K562 treated with DMSO at 1 percent for 4 hours (cell line): ENCODE results near the gene SIX6. TPM values are rescaled to one million over a fixed set of nuclear protein-coding genes. Genes with fewer than 3 reads are reported as not detected.

ENCODE experiments used
- total RNA-seq: library from RNA; unstranded; fragments of 300-600 nt; gene quantifications from 2 replicates; pipeline ENCODE4 v1.2.3, GENCODE V29; 2022; ENCODE audit not compliant: insufficient read depth

SIX6 gene
- not detected in 2 replicates for total RNA-seq

DNA sequence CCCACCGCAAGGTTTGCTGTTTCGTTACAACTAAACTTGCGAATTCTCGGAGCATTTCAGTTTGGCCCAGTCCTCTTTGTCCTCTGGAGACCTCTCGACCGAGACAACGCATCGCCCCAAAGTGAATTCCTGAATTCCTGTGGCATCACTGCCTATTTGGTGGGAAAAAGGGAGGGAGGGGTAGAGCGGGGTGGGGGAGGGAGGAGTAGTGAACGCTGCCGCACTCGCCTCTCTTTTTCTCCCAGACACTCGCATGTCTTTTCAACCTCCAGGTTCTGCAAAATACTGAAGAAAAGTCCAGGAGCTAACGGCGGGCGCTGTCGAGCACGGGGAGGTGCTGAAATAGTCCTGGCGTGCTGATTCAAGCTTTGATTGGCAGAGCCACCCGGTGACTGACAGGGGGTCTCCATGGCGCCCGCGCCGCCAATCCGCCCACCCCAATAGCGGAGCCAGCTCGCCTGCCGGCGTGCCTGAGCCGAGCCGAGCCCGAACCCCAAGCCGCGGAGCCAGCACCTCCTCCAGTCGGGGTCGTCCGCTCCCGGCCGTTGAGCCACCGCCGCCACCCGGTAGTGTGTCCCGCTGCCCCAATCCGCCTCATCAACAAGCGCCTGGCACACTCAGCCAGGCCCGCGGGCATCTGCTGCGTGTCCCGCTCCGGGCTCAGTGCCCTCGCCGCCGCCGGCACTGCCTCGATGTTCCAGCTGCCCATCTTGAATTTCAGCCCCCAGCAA, at the start of gene SIX6:
TSS of gene SIX6 (plus strand) at position 440 of the 731 bp plus-strand sequence. CDS start at position 693, 253 bp downstream.

DNA sequence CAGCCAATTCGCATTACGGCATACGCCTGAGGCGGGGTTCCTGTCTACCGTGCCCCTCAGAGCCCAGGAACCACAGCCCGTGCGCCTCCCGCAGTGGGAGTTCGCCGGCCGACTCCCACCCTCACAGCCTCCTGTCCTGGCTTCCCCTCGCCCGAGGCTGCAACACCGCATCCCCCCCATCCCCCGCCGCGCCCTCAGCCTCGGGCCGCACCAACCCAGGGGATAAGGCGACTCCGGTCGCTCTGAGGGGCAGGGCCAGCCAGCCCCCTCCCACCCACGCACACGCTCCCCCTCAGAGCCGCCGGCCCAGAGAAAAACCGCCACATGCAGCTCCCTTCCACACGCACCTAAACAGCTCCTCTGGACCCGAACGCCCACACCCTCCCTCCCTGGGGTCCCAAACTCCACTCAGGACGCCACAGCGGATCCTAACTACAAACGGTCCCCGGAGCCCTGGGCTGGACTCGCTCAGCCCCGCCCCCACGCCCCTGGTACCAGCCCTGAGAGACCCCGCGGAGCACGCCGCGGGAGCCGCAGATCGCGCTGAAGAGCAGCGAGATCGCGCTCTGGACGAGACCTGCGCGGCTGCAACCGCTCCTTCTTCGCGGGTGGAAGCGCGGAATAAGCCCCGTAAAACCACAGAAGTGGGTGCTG, 23.2 kb upstream of the SIX6 start, which contains the start of gene C14orf39:
TSS of gene C14orf39 (minus strand) at position 466 of the 654 bp plus-strand sequence. CDS start 985 bp downstream, outside the sequence.

Other genes with a start within 250 kb of the SIX6 start
- 0.84 and 1.1 TPM in 2 replicates for gene C14orf39, start 23.1 kb upstream of the SIX6 start, total RNA-seq
- 0.42 and 0.60 TPM in 2 replicates for gene SIX1, start 140.3 kb downstream of the SIX6 start, total RNA-seq
- gene SIX4, start 215.2 kb downstream of the SIX6 start, total RNA-seq = 3.4 and 3.5 TPM in 2 replicates
- gene MNAT1, start 225.6 kb downstream of the SIX6 start, total RNA-seq = 13.0 and 14.2 TPM in 2 replicates